ENCODE data around the gene DLGAP1.

The DLGAP1 gene

DNA sequence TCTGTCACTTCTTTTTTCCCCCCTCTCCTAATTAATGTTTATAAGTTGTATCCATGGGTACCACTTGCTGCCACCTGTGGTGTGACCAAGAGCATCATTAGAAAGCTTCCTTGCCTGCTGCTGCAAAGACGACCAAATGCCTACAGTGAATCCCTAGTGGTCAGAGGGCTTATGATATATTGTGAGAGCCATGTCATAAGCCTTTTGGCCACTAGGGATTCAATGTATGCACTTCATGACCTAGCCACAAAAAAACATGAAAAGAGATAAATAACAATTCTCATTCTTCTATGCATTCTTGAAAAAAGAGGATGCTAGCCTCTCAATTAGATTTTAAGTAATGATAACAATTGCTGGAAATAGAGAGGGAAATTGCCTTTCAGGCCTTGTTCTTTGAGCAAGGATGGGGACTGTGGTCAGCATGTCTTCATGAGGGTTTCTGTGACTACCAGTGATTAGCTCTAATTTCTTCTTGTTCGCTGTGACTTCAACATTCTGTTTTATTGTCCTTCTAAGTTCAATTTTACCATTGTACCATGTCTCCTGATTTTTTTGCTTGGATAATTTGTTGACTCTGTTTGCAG, 569.8 kb downstream of the DLGAP1 start:
- no peak for DNase-seq

GRCh38 chr18:3879836-3880120, 575.3 kb downstream of the DLGAP1 start:
- DNase-seq, result no peak

- no peak for DNase-seq
Measured at GRCh38 chr18:3879114-3879835, 575.8 kb downstream of the DLGAP1 start.

DNA sequence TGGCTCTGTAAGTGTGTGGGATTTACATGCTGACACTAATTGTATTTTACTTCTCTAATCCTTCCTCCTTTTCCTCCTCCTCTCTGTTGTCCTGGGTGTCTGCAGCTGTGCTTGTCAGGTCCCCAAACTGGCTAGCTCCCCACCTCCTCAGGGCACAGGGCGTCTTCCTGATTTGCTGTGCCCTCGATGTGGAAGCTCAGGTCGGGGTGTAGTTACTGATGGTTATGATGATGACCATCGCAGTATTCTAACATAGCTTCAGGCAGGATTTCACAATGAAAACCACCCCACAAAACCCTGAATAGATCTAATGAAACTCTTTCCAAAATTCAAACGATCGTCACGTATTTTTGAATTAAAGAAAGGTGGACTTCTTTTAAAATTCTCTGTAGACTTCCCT, 576.7 kb downstream of the DLGAP1 start:
- DNase-seq, result no peak

DNA sequence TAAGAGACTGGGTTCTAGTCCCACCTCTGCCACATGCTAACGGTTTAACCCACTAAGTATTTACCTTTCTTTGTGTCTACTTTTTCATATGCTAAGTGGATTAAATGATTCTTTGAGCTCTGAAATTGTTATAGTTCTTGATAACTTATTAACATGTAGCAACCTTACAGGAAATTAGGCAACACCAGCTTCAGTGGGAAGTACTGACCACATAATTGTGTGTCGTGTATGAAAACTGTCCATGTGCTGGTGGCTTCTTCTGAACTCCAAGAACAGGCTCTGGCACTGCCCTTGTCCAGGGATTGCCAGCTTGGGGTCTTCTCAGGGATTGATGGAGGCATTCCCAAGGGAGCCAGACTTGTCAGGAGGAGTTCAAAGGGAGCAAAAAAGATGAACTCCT, 577.4 kb downstream of the DLGAP1 start:
- DNase-seq, result no peak

DNA sequence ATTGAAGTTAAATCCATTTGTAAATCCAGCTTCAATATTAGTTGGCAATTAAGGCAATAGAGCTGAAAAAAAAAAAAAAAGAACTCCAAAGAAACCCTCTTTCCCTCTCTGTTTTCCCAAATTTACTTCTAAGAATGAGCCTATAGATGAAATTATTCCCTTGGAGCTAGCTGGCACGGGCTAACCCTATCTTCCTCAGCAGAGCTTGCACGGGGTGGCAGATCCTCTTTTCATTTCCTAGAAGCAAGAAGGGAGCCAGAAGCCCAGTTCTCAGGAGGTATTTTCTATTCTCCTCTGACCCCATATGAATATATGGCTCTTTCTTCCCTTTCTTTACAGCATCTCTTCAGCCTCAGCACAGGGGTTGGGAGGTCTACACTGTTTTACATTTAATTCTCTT, 579.1 kb downstream of the DLGAP1 start:
- no peak for DNase-seq

DNA sequence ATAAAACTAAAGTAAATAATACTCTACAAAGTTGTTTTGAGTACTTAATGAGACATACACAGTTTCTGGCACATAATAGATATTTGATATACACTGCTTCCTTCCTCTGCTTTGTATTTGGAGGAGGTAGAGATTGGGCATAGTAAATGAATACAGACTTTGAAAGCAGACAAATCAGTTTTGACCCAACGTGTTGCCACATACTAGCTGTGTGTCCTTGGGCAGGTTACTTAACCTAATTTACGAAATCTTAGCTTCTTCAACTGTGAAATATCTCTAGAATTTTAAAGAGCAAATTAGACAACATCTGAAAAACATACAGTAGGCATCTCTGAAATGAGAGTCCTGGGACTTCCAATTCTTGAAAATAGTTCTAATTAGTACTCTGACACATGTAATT, 579.7 kb downstream of the DLGAP1 start:
- no peak for DNase-seq

DNA sequence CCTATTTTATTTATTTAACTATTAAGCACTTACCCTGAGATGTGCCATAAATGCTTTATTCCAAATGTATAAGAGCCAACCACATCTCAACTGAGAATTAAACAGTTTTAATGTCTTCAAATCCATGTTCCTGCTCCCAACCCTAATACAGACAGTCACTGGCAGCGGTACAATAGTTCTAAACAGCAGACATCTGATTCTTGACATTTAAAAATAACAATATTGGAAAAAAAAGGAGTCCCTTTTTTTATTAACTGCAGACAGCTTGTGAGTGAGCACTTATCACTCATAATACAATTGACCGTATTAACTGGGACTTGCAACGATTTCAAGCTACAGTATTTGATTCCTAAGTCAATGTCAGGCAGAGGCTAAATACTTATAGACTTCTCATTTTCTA, 580.5 kb downstream of the DLGAP1 start:
- no peak for DNase-seq

- no peak for DNase-seq
Measured at GRCh38 chr18:3874125-3874524, 581.0 kb downstream of the DLGAP1 start.

DNA sequence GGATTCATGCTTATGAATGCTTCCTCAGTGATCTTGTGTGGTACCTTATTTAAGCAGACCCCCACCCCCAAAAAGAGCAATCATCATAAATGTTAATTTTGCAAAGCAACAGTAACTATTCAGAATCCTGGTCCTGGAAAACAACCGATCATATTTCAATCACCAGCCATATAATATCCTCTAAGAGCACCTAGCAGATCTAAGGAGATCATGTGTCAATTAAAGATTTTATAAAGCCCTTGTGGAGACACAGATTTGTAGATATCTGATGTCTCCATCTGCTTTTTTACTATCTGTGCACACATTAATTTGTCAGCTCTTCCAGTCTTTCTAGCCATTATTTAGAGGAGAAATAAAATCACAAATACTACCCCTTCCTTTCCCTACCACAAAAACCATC, 581.4 kb downstream of the DLGAP1 start:
- DNase-seq, result no peak

GRCh38 chr18:3873211-3873610, 581.9 kb downstream of the DLGAP1 start:
- no peak for DNase-seq

- no peak for DNase-seq
Measured at GRCh38 chr18:3872641-3873040, 582.5 kb downstream of the DLGAP1 start.

GRCh38 chr18:3871687-3872086, 583.4 kb downstream of the DLGAP1 start:
- no peak for DNase-seq

- DNase-seq, result no peak
Measured at GRCh38 chr18:3870914-3871313, 584.2 kb downstream of the DLGAP1 start.

DNA sequence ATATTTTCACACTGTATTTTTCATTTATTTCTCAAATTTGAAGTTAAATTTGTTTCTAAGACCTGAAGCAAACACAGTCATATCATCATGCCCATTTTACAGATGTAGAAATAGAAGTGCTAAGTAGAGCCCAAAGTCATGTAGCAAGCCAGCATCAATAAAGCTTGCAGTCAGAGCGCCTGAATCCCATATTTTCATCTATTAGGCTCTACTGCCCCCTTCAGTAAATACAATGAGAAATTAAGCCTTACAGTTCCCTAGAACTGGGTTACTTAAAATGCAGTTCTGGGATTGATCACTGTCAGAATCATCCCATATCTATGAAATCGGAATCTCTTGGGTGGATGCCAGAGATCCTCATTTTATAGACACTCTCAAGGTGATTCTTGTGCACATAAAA, 585.3 kb downstream of the DLGAP1 start:
- peak; percentile 53 for DNase-seq

- DNase-seq, result no peak
Measured at GRCh38 chr18:3867864-3868311, 587.2 kb downstream of the DLGAP1 start.

DNA sequence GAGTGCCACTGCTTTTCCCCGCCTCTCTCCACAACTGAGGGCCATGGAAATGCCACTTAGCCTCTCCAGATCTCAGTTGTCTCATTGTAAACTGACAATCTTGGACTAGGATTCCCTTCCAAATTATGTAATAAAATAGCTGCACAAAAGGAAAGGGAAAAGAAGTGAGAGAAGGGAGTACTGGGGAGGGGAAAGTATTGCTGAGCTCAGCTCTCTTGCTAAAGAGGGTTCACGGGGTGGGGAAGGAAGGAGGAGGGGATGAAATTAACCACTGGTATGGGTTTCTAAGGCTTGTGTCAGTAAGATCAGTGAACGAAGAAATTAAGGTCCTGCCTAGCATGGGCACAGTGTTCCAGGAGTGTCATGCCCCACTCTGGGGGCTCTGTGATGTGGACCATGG, 587.9 kb downstream of the DLGAP1 start:
- DNase-seq, result no peak

DNA sequence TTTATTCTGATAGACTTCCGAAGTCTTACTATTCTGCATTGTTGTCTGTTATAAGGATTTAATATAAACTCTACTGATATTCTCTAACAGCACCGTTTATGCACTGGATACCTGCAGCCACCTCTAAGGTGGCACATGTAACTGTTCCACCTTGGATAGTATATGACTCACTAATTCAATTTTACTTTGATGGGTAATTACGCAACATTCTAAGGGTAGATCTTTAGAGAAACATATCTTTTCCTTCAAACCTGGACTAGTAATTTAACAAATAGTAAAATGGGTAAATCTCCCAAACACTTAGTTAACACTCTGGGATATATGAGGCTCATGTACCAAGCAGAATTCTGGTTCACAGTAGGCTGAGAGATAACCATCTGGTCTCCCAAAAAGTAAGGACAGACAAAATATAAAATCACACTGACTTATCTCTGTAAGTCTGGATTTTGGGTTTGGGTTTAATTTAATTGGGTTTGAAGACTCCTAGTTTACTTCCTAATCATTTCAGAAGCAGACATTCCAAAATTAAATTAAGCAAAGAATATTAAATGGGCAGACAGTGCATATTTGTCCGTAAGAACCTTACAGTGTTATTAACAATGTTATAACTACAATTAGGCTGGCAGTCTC, 590.3 kb downstream of the DLGAP1 start:
- no peak for DNase-seq

GRCh38 chr18:3863593-3863992, 591.5 kb downstream of the DLGAP1 start:
- DNase-seq, result no peak

- no peak for DNase-seq
Measured at GRCh38 chr18:3863006-3863405, 592.1 kb downstream of the DLGAP1 start.

- no peak for DNase-seq
Measured at GRCh38 chr18:3861495-3861894, 593.6 kb downstream of the DLGAP1 start.

DNA sequence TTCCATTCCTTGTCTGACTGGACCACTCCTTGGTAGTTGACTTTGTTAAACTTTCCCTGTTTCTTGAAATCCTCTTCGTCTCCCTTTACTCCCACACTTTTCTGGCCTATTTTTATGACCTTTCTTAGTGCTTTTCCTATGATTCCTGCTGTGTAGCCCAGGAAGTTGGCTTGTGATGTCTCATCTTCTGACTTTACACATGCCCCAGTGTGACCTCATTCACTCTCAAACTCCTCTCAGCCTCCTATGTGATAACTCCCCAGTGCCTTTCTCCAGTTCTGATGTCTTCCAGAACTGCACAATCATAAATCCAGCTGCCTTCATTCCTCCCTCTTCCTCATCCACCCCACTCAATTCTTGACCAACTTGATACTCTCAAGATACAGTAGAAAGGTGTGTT, 597.6 kb downstream of the DLGAP1 start:
- no peak for DNase-seq

DNA sequence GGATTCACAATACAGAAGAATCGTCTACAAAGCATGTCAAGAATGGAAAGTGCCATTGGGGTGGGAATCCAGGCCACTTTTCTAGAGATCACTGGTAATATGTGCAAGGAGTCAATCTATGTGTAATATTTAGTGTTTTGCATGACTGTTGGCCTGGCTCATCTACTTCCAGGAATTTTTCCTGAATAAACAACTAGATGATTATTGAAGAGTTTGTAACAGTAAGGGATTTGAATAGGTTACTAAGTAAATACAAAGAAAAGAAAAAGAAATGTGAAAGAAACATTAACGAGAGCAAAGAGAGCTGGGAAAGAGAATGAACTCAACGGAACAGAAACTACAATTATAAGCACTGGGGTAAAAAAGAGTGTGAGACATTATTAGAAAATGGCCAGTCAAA, 599.1 kb downstream of the DLGAP1 start:
- DNase-seq, result no peak

DNA sequence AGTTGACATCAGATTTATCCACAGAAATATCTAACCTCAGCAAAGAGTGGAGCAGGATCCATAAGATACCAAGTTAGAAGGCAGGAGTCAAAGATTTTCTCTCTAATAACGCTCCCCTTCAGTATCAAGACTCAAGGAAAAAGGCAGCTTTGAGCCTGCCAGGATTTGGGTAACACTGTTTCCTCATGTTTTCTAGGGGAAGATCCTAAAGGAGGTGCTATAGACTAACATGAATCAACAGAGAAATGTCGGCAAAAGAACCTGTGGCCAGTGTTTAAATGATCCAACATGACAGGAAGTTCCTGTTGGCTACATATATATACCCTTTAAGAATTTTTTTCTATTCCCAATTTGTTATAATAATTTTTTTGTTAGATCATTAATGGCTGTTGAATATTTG, 602.8 kb downstream of the DLGAP1 start:
- no peak for DNase-seq

DNA sequence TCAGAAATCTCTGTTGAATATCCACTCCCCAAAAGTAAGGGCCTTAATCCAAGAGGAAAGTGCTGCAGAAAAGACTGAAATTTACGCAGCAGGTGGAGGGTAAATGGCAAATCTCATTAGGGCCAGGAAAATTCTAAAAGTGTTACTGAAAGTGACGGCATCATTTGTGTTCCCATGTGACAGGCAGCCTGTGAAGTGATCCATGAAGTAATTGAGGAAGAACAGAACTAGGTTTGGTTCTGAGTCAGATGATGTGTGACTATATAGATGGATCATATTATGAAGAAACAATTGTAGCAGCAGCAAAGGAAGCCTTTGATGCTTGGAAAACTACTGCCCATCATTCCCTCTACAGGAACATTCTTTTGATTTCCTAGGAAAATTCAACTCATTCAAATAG, 603.9 kb downstream of the DLGAP1 start:
- no peak for DNase-seq
